Activated T-cell treated with anti-CD3 and anti-CD28 coated beads, Interleukin-2, amount 50 U/mL, for 4 hours (primary cell): Measurements from ENCODE around the gene PLS3. TPM values are rescaled to one million over a fixed set of nuclear protein-coding genes. Genes with fewer than 3 reads are reported as not detected.
A peak's percentile ranks its signal among the peaks of the same experiment; 100 is the strongest.
"Not testable (repeated sequence)": the region's sequence is repeated elsewhere in the genome, so short reads cannot be mapped to it uniquely, and the experiment has no call there.

Source experiments
- ATAC-seq, 2 donors: fragments of 200-7000 bp; cut with Tn5 transposase; one replicate each; pipeline ENCODE4 v1.10.0; 2021
- DNase-seq: peaks from one replicate; pipeline ENCODE4 v3.0.0-alpha.2; 2020
- H3K27me3 Mint-ChIP-seq: one replicate; pipeline ENCODE4 v1.8.0; 2021; ENCODE audit warnings: low read depth, mixed read lengths
- H3K36me3 Mint-ChIP-seq: one replicate; pipeline ENCODE4 v1.8.0; 2022; ENCODE audit warnings: mixed read lengths; ENCODE audit not compliant: insufficient read depth
- H3K4me1 Mint-ChIP-seq: one replicate; pipeline ENCODE4 v1.8.0; 2021; ENCODE audit warnings: low read depth, mixed read lengths
- H3K4me3 Mint-ChIP-seq: one replicate; pipeline ENCODE4 v1.8.0; 2021; ENCODE audit warnings: mild to moderate bottlenecking, moderate library complexity, mixed read lengths
- H3K9me3 Mint-ChIP-seq: one replicate; pipeline ENCODE4 v1.8.0; 2021; ENCODE audit warnings: mixed read lengths
- total RNA-seq, 3 donors: library from RNA; stranded (reverse); gene quantifications; one replicate each; pipeline ENCODE4 v1.2.1, GENCODE V29; 2021

PLS3 gene
- total RNA-seq, 3 donors from 2014 or later, result 0.63 to 1.3 (median 0.92) TPM

DNA sequence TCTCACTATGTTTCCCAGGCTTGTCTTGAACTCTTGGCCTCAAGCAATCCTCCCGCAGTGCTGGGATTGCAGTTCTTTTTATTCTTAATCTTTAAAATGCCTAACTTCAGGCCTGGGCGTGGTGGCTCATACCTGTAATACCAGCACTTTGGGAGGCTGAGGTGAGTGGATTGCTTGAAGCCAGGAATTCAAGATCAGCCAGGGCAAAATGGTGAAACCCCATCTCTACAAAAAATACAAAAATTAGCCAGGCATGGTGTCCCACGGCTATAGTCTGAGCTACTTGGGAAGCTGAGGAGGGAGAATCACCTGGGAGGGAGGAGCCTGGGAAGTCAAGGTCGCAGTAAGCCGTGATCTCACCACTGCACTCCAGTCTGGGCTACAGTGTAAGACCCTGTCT is 45.9 kb downstream of the PLS3 start:
- ATAC-seq, result no peak
- no peaks in the 10 kb centered on the region for H3K4me1 Mint-ChIP-seq
- no peaks in the 10 kb centered on the region for H3K9me3 Mint-ChIP-seq
- no peak for DNase-seq
- H3K36me3 Mint-ChIP-seq, result no peaks in the 10 kb centered on the region
- no peaks in the 10 kb centered on the region for H3K27me3 Mint-ChIP-seq
- no peak overlapping the region for H3K4me3 Mint-ChIP-seq

DNA sequence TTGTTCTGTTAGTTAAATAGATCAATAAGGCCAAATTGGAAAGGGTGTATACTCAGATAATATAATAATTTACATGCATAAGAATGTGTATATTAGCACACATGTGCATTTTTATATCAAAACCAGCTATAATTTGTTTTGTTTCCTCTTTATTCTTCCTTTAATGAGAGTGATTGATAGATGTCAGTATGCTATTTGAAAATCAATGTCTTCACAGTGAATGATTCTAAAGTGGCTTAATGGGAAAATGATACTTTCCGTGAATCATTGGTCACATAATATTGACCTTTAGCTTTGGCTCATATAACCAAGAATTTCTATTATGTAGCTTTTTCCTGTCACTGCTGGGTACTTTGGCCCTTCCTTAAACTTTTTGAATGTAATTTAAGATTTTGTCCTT is 48.6 kb downstream of the PLS3 start:
- H3K27me3 Mint-ChIP-seq, result no peaks in the 10 kb centered on the region

GRCh38 chrX:115616943-115617563 is 56.1 kb downstream of the PLS3 start:
- H3K4me3 Mint-ChIP-seq, result no peak overlapping the region
- H3K4me1 Mint-ChIP-seq, result no peaks in the 10 kb centered on the region
- ATAC-seq (peak in 1 of 2 donors; percentile 72), DNase-seq (no peak)
- no peaks in the 10 kb centered on the region for H3K27me3 Mint-ChIP-seq
- H3K9me3 Mint-ChIP-seq, result no peaks in the 10 kb centered on the region
- no peaks in the 10 kb centered on the region for H3K36me3 Mint-ChIP-seq

More for the DNA sequence above, 48.6 kb downstream of the PLS3 start:
- Mint-ChIP-seq H3K4me3 (no peak overlapping the region), H3K4me1 (no peaks in the 10 kb centered on the region), H3K9me3 (no peaks in the 10 kb centered on the region), H3K36me3 (no peaks in the 10 kb centered on the region)
- ATAC-seq (no peak), DNase-seq (no peak)

DNA sequence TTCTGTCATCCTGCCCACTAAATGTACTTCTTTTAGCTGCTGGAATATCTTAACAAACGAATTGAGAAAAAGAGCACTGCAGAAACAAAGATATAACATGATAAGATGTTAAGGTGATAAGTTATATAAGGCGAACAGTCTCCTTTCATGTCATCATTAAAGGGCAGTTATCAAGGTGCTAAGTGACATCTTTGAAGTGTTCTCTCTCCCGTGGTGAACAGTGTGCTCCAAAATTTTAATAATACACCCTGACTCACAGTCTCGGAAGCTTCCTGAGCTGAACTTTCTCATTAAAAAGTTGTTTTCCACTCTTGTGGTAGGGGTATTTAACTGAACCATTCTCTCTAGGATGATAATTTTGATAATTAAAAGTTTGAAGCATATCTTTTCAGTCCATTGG is 61.6 kb downstream of the PLS3 start:
- H3K4me3 Mint-ChIP-seq, result no peak overlapping the region
- ATAC-seq (no peak), DNase-seq (no peak)
- no peaks in the 10 kb centered on the region for H3K36me3 Mint-ChIP-seq
- no peaks in the 10 kb centered on the region for H3K27me3 Mint-ChIP-seq
- H3K4me1 Mint-ChIP-seq, result no peaks in the 10 kb centered on the region
- no peaks in the 10 kb centered on the region for H3K9me3 Mint-ChIP-seq

DNA sequence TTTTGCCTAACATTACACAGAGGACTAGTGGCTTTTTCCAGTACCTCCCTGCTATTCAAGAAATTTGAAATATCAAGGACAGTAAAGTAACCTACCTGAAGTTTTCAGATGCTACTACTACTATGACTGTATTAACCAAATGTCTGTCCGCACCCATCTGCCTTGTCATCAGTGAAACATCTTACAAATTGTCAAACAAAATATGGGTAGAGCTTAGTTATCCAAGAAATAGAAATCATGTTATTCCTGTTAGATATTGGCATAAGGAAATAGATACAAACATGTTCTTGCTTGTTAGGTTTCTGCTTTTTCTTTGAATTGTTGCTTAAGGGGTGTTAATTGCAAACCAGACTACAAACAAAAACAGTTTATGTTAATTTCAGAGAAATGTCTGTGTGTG is 63.9 kb downstream of the PLS3 start:
- Mint-ChIP-seq H3K4me3 (no peak overlapping the region), H3K4me1 (no peaks in the 10 kb centered on the region)
- ATAC-seq, result no peak

GRCh38 chrX:115625572-115626301 is 64.8 kb downstream of the PLS3 start:
- no peaks in the 10 kb centered on the region for H3K36me3 Mint-ChIP-seq
- H3K4me3 Mint-ChIP-seq, result no peak overlapping the region
- H3K4me1 Mint-ChIP-seq, result no peaks in the 10 kb centered on the region
- ATAC-seq (no peak), DNase-seq (no peak)
- H3K27me3 Mint-ChIP-seq, result peaks cover 1% of the 10 kb centered on the region
- no peaks in the 10 kb centered on the region for H3K9me3 Mint-ChIP-seq

More for the DNA sequence above, 63.9 kb downstream of the PLS3 start:
- no peaks in the 10 kb centered on the region for H3K9me3 Mint-ChIP-seq
- no peak for DNase-seq
- no peaks in the 10 kb centered on the region for H3K36me3 Mint-ChIP-seq
- H3K27me3 Mint-ChIP-seq, result no peaks in the 10 kb centered on the region

DNA sequence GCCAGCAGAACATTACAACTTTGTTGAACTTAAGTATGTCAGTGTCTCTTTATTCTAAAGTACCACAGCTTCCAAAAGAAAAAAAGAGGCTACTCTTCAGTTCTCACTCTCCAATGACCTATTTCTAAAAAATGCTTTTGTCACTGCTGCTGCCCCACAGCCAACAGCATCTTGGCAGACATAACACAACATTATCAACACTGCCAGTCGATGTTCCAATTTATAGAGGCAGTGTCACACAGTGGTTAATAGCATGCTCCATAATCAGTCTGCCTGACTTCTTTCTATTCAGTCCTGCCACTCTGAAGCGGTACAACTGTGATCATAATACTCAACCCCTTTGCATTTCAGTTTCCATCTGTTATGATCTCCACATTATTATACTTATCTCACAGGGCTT is 69.2 kb downstream of the PLS3 start:
- no peak for ATAC-seq
- no peaks in the 10 kb centered on the region for H3K36me3 Mint-ChIP-seq
- no peaks in the 10 kb centered on the region for H3K9me3 Mint-ChIP-seq
- DNase-seq, result no peak
- no peak overlapping the region for H3K4me3 Mint-ChIP-seq
- H3K4me1 Mint-ChIP-seq, result no peaks in the 10 kb centered on the region
- peaks cover 1% of the 10 kb centered on the region for H3K27me3 Mint-ChIP-seq

DNA sequence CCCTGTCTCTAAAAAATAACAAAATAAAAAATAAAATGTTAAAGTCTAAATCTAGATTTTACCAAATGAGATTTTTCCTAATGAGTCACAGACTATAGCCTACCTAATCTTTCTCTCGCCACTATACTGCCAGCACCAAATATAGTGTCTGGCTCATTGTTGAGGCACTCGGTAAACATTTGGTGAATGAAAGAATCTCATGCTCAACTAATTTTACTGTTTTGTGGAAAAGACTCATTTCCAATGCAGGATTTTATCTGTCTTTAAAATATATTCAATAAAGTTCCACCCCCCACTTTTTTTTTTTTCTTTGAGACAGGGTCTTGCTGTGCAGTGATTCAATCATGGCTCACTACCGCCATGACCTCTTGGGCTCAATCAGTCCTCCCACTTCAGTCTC is 71.5 kb downstream of the PLS3 start:
- H3K4me3 Mint-ChIP-seq, result no peak overlapping the region
- DNase-seq, result no peak
- no peaks in the 10 kb centered on the region for H3K4me1 Mint-ChIP-seq
- no peaks in the 10 kb centered on the region for H3K9me3 Mint-ChIP-seq
- peaks cover 1% of the 10 kb centered on the region for H3K27me3 Mint-ChIP-seq
- H3K36me3 Mint-ChIP-seq, result no peaks in the 10 kb centered on the region
- no peak for ATAC-seq

DNA sequence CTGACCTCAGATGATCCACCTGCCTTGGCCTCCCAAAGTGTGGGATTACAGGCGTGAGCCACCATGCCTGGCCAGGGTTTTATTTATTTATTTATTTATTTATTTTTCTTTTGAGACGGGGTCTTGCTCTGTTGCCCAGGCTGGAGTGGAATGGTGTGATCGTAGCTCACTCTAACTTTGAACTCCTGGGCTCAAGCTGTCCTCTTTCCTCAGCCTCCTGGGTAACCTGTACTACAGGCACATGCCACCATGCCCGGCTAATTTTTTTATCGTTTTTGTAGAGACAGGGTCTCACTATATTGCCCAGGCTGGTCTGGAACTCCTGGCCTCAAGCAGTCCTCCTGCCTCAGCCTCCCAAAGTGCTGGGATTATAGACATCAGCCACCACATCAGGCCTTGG is 72.4 kb downstream of the PLS3 start:
- DNase-seq, H3K4me1 Mint-ChIP-seq, H3K36me3 Mint-ChIP-seq, H3K27me3 Mint-ChIP-seq, H3K4me3 Mint-ChIP-seq, H3K9me3 Mint-ChIP-seq, ATAC-seq: not testable (repeated sequence)

DNA sequence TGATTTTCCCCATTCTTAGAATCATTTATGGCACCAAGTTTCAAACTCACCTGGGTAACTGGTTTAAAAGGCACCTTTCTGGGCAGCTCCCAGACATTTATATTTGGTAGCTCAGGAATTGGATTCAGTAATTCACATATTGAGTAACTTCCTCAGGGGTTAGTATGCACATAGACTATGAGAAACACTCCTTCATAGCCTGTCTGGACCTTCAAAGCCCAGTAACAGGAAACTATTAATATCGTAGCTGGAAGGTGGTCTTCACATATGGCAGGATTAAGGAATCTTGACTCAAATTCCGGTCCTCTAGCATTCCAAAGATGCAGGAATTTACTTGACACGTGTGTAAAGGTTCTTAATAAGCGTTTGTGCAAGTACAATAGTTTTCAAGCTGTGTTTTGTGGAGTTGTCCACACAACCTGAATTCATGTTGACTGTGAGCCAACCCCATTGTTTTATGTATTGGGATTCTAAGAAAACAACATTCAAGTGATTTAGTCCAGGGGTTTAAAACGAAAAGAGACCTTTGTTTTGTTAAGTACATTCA is 78.4 kb downstream of the PLS3 start:
- no peak for DNase-seq
- no peaks in the 10 kb centered on the region for H3K27me3 Mint-ChIP-seq
- ATAC-seq, result no peak
- no peaks in the 10 kb centered on the region for H3K4me1 Mint-ChIP-seq
- no peaks in the 10 kb centered on the region for H3K36me3 Mint-ChIP-seq
- no peak overlapping the region for H3K4me3 Mint-ChIP-seq
- H3K9me3 Mint-ChIP-seq, result no peaks in the 10 kb centered on the region

- ATAC-seq (no peak), DNase-seq (no peak)
- Mint-ChIP-seq H3K4me3 (no peak overlapping the region), H3K36me3 (no peaks in the 10 kb centered on the region), H3K9me3 (no peaks in the 10 kb centered on the region), H3K4me1 (no peaks in the 10 kb centered on the region), H3K27me3 (no peaks in the 10 kb centered on the region)
These were observed 81.3 kb downstream of the PLS3 start for GRCh38 chrX:115642311-115642710.

DNA sequence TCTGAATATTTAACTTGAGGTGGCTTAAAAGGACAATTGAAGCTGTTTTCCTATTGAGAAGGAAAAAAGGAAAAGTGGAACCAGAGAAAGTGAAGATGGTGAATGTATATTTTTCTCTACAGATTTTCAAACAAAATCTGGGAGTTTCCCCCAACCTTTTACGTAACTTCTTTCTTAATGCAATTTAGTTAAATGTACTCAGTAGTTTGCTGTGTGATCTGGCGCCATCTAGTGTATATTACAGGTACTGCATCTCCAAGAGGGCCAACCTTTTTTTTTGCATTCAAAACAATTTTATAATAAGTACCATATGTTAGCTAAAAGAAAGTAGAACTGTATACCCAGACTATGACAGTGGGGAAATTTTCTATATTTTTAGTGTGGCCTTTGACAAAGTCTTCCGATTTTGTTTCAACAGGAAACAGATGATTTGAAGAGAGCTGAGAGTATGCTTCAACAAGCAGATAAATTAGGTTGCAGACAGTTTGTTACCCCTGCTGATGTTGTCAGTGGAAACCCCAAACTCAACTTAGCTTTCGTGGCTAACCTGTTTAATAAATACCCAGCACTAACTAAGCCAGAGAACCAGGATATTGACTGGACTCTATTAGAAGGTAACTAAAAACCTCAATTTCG is 82.0 kb downstream of the PLS3 start:
- Mint-ChIP-seq H3K27me3 (no peaks in the 10 kb centered on the region), H3K4me1 (no peaks in the 10 kb centered on the region), H3K36me3 (no peaks in the 10 kb centered on the region), H3K4me3 (no peak overlapping the region), H3K9me3 (no peaks in the 10 kb centered on the region)
- ATAC-seq (no peak), DNase-seq (peak; percentile 5)

GRCh38 chrX:115644397-115644796 is 83.4 kb downstream of the PLS3 start:
- not testable (repeated sequence) for H3K27me3 Mint-ChIP-seq, H3K36me3 Mint-ChIP-seq, DNase-seq, H3K4me1 Mint-ChIP-seq, H3K9me3 Mint-ChIP-seq, H3K4me3 Mint-ChIP-seq, ATAC-seq

DNA sequence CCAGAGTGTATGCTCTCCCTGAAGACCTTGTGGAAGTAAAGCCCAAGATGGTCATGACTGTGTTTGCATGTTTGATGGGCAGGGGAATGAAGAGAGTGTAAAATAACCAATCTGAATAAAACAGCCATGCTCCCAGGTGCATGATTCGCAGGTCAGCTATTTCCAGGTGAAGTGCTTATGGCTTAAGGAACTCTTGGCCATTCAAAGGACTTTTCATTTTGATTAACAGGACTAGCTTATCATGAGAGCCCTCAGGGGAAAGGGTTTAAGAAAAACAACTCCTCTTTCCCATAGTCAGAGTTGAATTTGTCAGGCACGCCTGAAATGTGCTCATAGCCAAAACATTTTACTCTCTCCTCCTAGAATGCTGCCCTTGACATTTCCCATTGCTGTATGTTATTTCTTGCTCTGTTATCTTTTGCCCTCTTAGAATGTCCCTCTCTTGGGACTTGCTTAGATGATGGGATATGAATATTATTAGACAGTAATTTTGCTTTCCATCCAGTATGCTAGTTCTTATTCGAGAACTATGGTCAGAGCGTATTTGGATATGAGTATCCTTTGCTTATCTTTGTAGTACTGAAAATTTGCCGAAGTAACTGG is 88.6 kb downstream of the PLS3 start:
- Mint-ChIP-seq H3K4me1 (no peaks in the 10 kb centered on the region), H3K36me3 (no peaks in the 10 kb centered on the region), H3K9me3 (no peaks in the 10 kb centered on the region), H3K4me3 (no peak overlapping the region), H3K27me3 (no peaks in the 10 kb centered on the region)
- ATAC-seq, result no peak
- DNase-seq, result no peak
